Measurements from ENCODE around the gene TNNI2. TPM values are rescaled to one million over a fixed set of nuclear protein-coding genes. Genes with fewer than 3 reads are reported as not detected.

The TNNI2 gene
- total RNA-seq, 1 donor from 2014 or later, result not detected

GRCh38 chr11:1825785-1826451 lies 12.9 kb upstream of the TNNI2 start:
- peaks cover 53 to 72% of the 10 kb centered on the region in 2 donors for H3K4me1 ChIP-seq
- TF ChIP-seq, protein P1, sequence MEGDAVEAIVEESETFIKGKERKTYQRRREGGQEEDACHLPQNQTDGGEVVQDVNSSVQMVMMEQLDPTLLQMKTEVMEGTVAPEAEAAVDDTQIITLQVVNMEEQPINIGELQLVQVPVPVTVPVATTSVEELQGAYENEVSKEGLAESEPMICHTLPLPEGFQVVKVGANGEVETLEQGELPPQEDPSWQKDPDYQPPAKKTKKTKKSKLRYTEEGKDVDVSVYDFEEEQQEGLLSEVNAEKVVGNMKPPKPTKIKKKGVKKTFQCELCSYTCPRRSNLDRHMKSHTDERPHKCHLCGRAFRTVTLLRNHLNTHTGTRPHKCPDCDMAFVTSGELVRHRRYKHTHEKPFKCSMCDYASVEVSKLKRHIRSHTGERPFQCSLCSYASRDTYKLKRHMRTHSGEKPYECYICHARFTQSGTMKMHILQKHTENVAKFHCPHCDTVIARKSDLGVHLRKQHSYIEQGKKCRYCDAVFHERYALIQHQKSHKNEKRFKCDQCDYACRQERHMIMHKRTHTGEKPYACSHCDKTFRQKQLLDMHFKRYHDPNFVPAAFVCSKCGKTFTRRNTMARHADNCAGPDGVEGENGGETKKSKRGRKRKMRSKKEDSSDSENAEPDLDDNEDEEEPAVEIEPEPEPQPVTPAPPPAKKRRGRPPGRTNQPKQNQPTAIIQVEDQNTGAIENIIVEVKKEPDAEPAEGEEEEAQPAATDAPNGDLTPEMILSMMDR (IDR thresholded peaks at IDR 0.05), result no peak
- DNase-seq (ENCODE audit: low spot score in 2 of 2), result peak in 1 of 2 donors; percentile 61
- H3K36me3 ChIP-seq, result no peaks in the 10 kb centered on the region
- intact Hi-C loops (cut with DNase I), result loop anchor here (2.0 to 10.0 kb wide), 3 partner anchors 63 to 575 kb away; partner anchors contain the start of genes CTSD, DUSP8 and TSSC4
- H3K4me3 ChIP-seq, result no peak overlapping the region
- H3K27me3 ChIP-seq, result no peaks in the 10 kb centered on the region
- H3K27ac ChIP-seq, result peak overlapping the region; percentile 94 to 96
- H3K9me3 ChIP-seq, result no peaks in the 10 kb centered on the region

DNA sequence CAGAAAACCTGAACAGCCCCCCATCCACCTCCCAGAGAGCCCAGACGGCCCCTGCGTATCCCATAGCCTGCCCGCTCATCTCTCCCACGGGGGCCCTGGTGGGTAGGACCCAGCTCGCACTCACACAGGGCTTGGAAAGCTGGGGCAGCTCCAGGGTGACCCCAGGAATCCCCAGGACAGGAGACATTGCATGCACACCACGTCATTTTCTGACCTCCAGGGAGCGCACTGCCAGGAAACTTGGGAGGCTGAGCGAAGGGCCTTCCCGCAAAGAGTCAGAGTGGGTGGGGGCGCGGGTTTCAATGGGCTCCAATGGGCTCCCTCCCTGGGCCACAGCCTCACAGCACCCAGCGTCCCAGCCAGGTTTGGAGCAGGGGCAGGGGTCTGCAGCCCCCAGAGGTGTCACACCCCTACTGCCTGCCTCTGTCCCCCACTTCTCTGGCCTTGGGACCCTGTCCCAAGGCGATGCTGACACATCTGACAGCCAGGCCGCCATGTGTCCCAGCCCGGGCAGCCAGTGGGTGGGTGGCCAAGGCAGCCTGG lies 12.2 kb upstream of the TNNI2 start:
- TF ChIP-seq, protein P1 (IDR thresholded peaks at IDR 0.05), result peak in 1 of 3 experiments; percentile 31
- peak overlapping the region; percentile 94 to 96 for H3K27ac ChIP-seq

DNA sequence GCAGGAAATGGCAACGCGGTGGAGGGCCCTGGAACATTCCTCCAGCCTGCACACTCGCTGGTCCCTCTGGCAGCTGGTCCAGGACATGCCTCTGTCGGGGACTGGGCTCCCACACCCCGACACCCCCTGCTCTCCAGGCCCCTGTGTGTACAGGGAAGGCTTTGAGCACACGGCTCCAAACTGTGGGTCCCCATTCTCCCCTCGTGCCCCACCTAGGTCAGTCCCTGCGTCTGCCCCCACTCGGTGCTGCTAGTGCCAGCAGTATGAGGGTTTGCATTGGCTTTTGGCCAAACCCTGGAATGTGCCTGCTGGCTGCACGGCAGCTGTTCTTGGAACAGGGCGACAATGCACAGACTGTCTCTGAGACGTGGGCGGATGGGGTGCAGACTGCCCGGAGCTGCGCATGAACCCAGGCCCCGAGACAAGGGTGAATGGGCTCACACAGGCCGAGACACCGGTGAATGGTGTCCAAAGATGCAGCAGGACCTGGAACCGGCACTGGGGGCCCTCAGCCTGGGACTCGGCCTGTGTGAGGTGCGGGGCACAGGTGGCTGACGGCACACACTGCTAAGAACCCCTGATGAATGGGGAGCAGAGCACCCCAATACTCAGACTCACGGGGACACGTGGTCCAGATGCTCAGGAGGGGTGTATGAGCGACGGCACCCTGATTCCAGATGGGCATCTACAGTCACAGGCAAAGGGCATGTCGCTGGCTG lies 11.5 kb upstream of the TNNI2 start:
- Histone ChIP-seq H3K27me3 (no peaks in the 10 kb centered on the region), H3K4me1 (peaks cover 60 to 76% of the 10 kb centered on the region in 2 donors), H3K27ac (peak overlapping the region; percentile 94 to 96), H3K9me3 (no peaks in the 10 kb centered on the region), H3K36me3 (no peaks in the 10 kb centered on the region), H3K4me3 (peak overlapping the region in 1 of 2 donors; percentile 38)
- TF ChIP-seq, protein P1 (IDR thresholded peaks at IDR 0.05), result peak in 1 of 3 experiments; percentile 13
- DNase-seq (ENCODE audit: low spot score in 2 of 2), result peak; percentile 51 to 93
- intact Hi-C loops (cut with DNase I), result loop anchor here (1.0 to 10.0 kb wide), 5 partner anchors 37 to 574 kb away; partner anchors contain the start of genes CTSD, DUSP8 and TSSC4

More for the DNA sequence above, 12.2 kb upstream of the TNNI2 start:
- peak; percentile 68 to 92 for DNase-seq (ENCODE audit: low spot score in 2 of 2)
- peaks cover 55 to 73% of the 10 kb centered on the region in 2 donors for H3K4me1 ChIP-seq
- no peaks in the 10 kb centered on the region for H3K36me3 ChIP-seq
- H3K4me3 ChIP-seq, result peak overlapping the region in 1 of 2 donors; percentile 38
- H3K27me3 ChIP-seq, result no peaks in the 10 kb centered on the region
- no peaks in the 10 kb centered on the region for H3K9me3 ChIP-seq
- intact Hi-C loops (cut with DNase I), result loop anchor here (1.0 to 10.0 kb wide), 5 partner anchors 38 to 574 kb away; partner anchors contain the start of genes CTSD, DUSP8 and TSSC4

DNA sequence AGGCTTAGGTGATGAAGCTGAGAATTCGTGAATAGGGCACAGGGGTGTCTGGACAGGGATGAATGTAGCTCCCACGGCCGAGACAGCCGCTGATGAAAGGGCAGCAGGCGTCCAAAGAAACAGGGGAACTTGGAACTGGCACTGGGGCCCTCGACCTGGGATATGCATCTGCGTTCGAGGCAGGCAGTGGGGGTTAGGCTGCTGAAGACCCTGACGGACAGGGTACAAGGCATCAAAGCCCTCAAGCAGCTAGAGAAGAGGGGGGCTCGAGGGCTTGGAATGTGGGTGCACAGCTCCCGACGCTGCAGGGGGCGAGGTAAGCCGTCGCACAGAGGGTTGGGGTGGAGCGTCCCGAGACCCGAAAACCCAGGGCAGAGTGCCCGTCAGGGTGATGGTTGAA lies 10.8 kb upstream of the TNNI2 start:
- H3K4me3 ChIP-seq, result peak overlapping the region in 1 of 2 donors; percentile 38
- H3K27ac ChIP-seq, result peak overlapping the region; percentile 94 to 96
- TF ChIP-seq, protein P1 (IDR thresholded peaks at IDR 0.05), result no peak

DNA sequence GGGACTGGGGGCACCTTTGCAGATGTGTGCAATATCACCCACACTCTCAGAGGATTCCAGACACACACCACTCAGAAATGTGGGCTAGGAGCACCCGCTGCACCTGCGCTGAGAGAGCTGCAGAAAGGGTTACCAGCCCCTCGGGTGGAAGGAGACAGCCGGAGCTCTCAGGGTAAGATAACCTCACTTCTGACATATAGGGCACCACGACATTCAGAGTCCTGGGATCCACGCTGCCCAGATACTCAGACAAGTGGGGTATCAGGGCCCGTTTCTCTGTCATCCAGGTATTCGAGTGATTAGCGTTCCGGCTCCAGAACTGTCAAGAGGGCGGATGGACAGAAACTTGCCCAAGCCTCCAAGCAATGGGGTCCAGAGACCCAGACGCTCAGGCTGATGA lies 10.2 kb upstream of the TNNI2 start:
- H3K27me3 ChIP-seq, result no peaks in the 10 kb centered on the region
- H3K4me1 ChIP-seq, result peaks cover 61 to 72% of the 10 kb centered on the region in 2 donors
- peak overlapping the region; percentile 94 to 96 for H3K27ac ChIP-seq
- no peaks in the 10 kb centered on the region for H3K9me3 ChIP-seq
- intact Hi-C loops (cut with DNase I), result loop anchor here (10.0 kb wide), 1 partner anchor 254 kb away; the partner anchor contains the start of gene DUSP8
- TF ChIP-seq, protein P1 (IDR thresholded peaks at IDR 0.05), result no peak
- peak in 1 of 2 donors; percentile 64 for DNase-seq (ENCODE audit: low spot score in 2 of 2)
- no peaks in the 10 kb centered on the region for H3K36me3 ChIP-seq
- H3K4me3 ChIP-seq, result no peak overlapping the region

More for the DNA sequence above, 10.8 kb upstream of the TNNI2 start:
- intact Hi-C loops (cut with DNase I), result loop anchor here (1.0 to 10.0 kb wide), 5 partner anchors 36 to 573 kb away; partner anchors contain the start of genes CTSD, DUSP8 and TSSC4
- Histone ChIP-seq H3K4me1 (peaks cover 61 to 75% of the 10 kb centered on the region in 2 donors), H3K27me3 (no peaks in the 10 kb centered on the region), H3K36me3 (no peaks in the 10 kb centered on the region), H3K9me3 (no peaks in the 10 kb centered on the region)
- DNase-seq (ENCODE audit: low spot score in 2 of 2), result peak in 1 of 2 donors; percentile 64

Measured in ascending aorta (tissue), 2 donors.